ENCODE results near the gene PLXDC1. TPM values are rescaled to one million over a fixed set of nuclear protein-coding genes. Genes with fewer than 3 reads are reported as not detected.

PLXDC1 gene
- total and polyA plus RNA-seq, 2 of the 8 experiments (the other 6 are each of a cell fraction or from before 2014, with no cell fraction given): 4.1 to 14.6 TPM

DNA sequence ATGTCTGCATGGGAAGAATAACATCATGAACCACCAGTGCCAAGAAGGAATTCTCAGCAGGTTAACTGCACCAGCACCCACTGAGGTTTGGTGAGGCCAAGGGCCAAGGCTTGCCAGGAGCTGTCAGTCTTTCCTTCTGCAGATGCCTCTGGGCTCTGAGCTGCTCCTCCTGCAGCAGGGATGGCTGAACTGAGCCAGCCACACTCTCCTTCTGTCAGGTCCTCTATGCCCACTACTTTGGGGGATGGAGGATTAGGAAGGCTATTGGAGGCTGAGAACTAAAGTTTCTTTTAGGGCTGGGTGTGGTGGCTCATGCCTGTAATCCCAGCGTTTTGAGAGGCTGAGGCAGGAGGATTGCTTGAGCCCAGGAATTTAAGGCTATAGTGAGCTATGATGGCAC is 71.6 kb downstream of the PLXDC1 start (continued):
- TF ChIP-seq KDM5A (IDR thresholded peaks at IDR 0.05; ENCODE audit: low read length) (no peak), GABPA (IDR thresholded peaks at IDR 0.05; ENCODE audit: borderline replicate concordance, insufficient read depth, low read length) (no peak), BCL11A (IDR thresholded peaks at IDR 0.05; ENCODE audit: low read depth in 2 of 2, low read length in 2 of 2) (no peak)

Measured in H1 (cell line).